ENCODE results near the gene ADTRP.
A peak's percentile ranks its signal among the peaks of the same experiment; 100 is the strongest.

The ADTRP gene

DNA sequence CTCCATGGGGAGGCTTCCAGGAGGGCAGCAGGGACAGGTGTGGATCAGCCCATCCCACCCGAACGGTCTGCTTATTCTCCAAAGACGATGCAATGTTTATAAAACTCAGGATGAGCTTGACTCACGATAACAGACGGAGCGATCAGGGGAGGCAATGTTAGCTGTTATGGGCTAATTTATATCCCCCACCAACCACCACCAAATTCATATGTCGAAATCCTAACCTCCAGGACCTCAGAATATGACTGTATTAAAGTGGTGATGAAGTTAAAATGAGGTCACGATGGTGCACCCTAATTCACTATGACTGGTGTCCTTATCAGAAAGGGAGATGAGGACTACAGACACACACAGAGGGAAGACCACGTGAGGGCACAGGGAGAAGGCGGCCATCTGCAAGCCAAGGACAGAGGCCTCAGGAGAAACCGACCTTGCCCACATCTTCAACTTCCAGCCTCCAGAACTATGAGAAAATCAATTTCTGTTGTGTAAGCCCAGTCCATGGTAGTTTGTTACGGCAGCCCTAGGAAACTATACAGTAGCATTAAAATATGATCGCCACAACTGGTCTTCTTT lies 7.0 kb downstream of the ADTRP start:
- no peak overlapping the region for H3K27ac Mint-ChIP-seq
- H3K4me1 Mint-ChIP-seq, result peaks cover 45% of the 10 kb centered on the region
- no peak overlapping the region for H3K4me3 Mint-ChIP-seq
- no peak for DNase-seq
- H3K27me3 Mint-ChIP-seq, result no peaks in the 10 kb centered on the region
- no peak for ATAC-seq
- H3K9me3 Mint-ChIP-seq, result peaks cover 4 to 10% of the 10 kb centered on the region in 2 donors

- no peak overlapping the region for H3K4me3 Mint-ChIP-seq
- peaks cover 4 to 10% of the 10 kb centered on the region in 2 donors for H3K9me3 Mint-ChIP-seq
Measured at GRCh38 chr6:11770546-11771466, 7.8 kb downstream of the ADTRP start.

GRCh38 chr6:11769811-11770545 lies 8.6 kb downstream of the ADTRP start:
- Mint-ChIP-seq H3K9me3 (peaks cover 4 to 10% of the 10 kb centered on the region in 2 donors), H3K27me3 (no peaks in the 10 kb centered on the region), H3K4me1 (peaks cover 55% of the 10 kb centered on the region), H3K4me3 (no peak overlapping the region), H3K27ac (no peak overlapping the region)
- ATAC-seq (no peak), DNase-seq (no peak)

More at GRCh38 chr6:11770546-11771466, 7.8 kb downstream of the ADTRP start:
- ATAC-seq (no peak), DNase-seq (no peak)
- no peak overlapping the region for H3K27ac Mint-ChIP-seq
- H3K4me1 Mint-ChIP-seq, result peaks cover 51% of the 10 kb centered on the region
- H3K27me3 Mint-ChIP-seq, result no peaks in the 10 kb centered on the region

DNA sequence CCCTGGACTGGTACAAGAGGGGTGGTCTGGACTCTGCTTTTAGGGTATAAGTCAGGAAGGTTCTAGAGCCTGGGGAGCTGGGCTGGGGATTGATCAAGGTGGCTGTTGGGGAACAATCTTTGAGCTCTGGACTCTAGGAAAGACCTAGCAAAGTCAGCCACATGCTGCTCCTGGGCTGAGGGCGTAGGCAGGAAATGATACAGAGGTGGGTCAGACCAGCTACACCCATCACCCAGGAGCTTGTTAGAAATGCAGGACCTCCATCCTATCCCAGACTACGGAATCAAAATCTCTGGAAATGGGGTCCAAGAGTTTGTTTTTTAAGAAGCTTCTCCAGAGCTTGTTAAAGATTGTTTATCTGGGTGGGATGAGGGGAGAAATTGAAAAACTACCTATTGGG lies 9.4 kb downstream of the ADTRP start:
- ATAC-seq (no peak), DNase-seq (no peak)
- no peak overlapping the region for H3K4me3 Mint-ChIP-seq
- peaks cover 62% of the 10 kb centered on the region for H3K4me1 Mint-ChIP-seq
- H3K9me3 Mint-ChIP-seq, result peaks cover 4 to 10% of the 10 kb centered on the region in 2 donors
- H3K27ac Mint-ChIP-seq, result no peak overlapping the region
- no peaks in the 10 kb centered on the region for H3K27me3 Mint-ChIP-seq

- DNase-seq (no peak), ATAC-seq (no peak)
- no peak overlapping the region for H3K4me3 Mint-ChIP-seq
- H3K4me1 Mint-ChIP-seq, result peaks cover 72% of the 10 kb centered on the region
- H3K9me3 Mint-ChIP-seq, result peaks cover 4 to 10% of the 10 kb centered on the region in 2 donors
- no peak overlapping the region for H3K27ac Mint-ChIP-seq
- no peaks in the 10 kb centered on the region for H3K27me3 Mint-ChIP-seq
Measured at GRCh38 chr6:11767978-11768756, 10.4 kb downstream of the ADTRP start.

GRCh38 chr6:11767458-11767857 lies 11.1 kb downstream of the ADTRP start:
- no peak for DNase-seq
- H3K9me3 Mint-ChIP-seq, result peaks cover 4 to 10% of the 10 kb centered on the region in 2 donors
- H3K27ac Mint-ChIP-seq, result no peak overlapping the region
- H3K4me3 Mint-ChIP-seq, result no peak overlapping the region
- peaks cover 72% of the 10 kb centered on the region for H3K4me1 Mint-ChIP-seq
- no peak for ATAC-seq
- H3K27me3 Mint-ChIP-seq, result no peaks in the 10 kb centered on the region

- Mint-ChIP-seq H3K4me3 (no peak overlapping the region), H3K27me3 (no peaks in the 10 kb centered on the region), H3K4me1 (peaks cover 72% of the 10 kb centered on the region), H3K9me3 (peaks cover 4 to 10% of the 10 kb centered on the region in 2 donors), H3K27ac (no peak overlapping the region)
- DNase-seq (no peak), ATAC-seq (no peak)
Measured at GRCh38 chr6:11766589-11767450, 11.8 kb downstream of the ADTRP start.

DNA sequence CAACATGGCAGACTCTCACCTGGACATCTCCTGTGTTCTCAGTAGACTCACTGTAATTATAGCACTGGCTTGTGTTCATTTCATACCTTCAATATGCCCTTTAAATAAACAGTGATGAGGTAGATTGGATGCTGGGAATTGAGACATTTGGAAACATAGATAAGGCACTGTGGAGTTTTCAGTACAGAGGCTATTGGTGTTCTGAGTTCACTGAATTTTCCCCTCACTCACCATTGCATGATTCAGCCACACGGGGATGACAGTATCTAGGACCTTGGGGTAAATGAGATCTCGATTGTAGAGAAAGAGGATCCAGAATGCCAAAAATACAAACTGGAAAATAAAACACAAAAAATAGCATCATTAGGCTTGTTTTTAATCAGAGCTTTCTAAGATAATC lies 12.6 kb downstream of the ADTRP start:
- Mint-ChIP-seq H3K4me3 (no peak overlapping the region), H3K27ac (no peak overlapping the region), H3K27me3 (no peaks in the 10 kb centered on the region), H3K4me1 (peaks cover 75% of the 10 kb centered on the region), H3K9me3 (peaks cover 4 to 10% of the 10 kb centered on the region in 2 donors)
- DNase-seq (no peak), ATAC-seq (no peak)

DNA sequence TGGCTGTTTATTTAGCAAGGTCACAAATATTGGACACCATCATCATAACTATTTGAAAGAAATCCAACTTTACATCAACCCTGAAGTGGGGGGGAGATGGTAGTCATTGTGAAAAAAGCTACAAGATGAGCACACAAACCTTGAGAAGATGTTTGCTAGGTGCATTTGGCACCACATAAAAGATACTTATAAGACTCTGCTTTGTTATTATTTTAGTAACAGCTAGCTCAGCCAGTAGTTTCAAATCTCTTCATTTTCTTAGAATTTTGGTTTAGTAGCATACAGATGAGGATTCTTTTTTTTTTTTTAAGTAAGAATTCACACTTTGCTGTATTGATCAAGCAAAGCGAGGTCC lies 14.4 kb downstream of the ADTRP start:
- no peak overlapping the region for H3K27ac Mint-ChIP-seq
- H3K27me3 Mint-ChIP-seq, result no peaks in the 10 kb centered on the region
- H3K4me3 Mint-ChIP-seq, result no peak overlapping the region
- H3K9me3 Mint-ChIP-seq, result peaks cover 4 to 10% of the 10 kb centered on the region in 2 donors
- no peak for DNase-seq
- no peak for ATAC-seq
- H3K4me1 Mint-ChIP-seq, result peaks cover 66% of the 10 kb centered on the region

DNA sequence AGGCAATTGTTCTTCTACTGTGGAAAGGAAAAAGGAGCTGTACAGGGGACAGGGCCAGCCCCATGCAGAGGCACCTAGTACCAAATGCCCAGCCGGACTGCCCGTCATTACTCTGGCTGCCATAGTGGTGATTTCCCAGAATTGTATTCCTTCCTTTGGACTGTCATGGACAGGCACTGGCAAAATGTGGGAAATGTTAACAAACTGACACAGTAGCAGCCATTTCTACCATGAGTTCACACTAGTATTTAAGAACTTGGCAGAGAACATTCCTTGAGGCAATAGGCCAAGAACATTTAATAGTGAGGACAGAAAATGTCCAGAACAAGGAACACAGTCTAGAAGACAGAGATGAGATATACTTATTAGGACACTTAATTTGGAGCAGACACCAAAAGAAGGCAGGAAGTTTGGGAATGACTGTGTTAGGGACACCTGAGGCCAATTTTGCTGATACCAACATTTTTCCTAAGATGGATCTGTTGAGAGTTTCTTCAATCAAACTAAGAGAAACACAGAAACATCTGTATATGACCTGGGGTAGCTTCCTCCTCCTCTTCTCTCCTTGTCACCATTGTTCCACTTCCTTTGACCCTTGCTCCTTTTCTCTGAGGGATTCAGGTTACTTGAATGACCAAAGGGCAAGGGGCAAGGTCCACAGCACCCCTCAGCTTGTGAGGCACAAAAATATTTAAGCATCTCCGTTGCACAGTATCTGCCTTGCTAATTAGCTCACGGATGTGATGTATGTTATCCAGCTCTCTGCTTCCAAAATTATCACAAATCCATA lies 14.9 kb downstream of the ADTRP start:
- Mint-ChIP-seq H3K4me1 (peaks cover 66% of the 10 kb centered on the region), H3K27ac (peak overlapping the region in 1 of 2 donors; percentile 28), H3K27me3 (no peaks in the 10 kb centered on the region), H3K9me3 (peaks cover 4 to 6% of the 10 kb centered on the region in 2 donors), H3K4me3 (no peak overlapping the region)
- ATAC-seq, result no peak
- DNase-seq, result no peak

DNA sequence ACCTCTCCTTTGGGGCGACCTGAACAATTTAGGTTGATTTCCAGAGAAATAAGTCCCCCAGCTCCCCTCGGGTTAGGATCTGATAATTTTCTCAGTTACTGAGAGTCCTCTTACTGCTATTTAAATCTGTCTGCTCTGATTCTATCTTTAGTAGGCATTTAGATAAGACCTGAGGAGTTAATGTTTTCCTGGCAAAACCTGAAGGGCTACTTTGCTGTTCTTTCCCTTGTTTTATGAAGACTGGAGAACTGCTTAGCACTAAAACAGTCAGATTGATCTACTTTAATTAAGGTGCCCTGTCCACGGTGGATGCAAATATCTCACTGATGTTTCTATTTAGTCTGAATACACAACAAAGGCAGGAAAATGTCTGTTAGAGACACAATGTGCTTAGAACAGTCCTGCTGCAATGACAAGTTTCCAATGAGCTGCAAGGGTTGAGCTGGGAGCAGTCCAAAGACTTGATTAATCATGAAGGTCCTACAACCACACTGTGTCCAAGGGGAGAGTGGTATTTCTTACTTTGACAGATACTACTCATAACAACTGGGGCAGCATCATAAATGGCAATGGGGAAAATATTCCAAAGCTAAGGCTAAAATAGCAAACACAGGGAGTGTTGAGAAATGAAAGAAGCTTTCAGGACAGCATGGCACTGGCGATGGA lies 15.7 kb downstream of the ADTRP start:
- Mint-ChIP-seq H3K4me3 (no peak overlapping the region), H3K27ac (no peak overlapping the region), H3K4me1 (peaks cover 59% of the 10 kb centered on the region), H3K9me3 (peaks cover 3% of the 10 kb centered on the region in 2 donors), H3K27me3 (no peaks in the 10 kb centered on the region)
- ATAC-seq (no peak), DNase-seq (no peak)

DNA sequence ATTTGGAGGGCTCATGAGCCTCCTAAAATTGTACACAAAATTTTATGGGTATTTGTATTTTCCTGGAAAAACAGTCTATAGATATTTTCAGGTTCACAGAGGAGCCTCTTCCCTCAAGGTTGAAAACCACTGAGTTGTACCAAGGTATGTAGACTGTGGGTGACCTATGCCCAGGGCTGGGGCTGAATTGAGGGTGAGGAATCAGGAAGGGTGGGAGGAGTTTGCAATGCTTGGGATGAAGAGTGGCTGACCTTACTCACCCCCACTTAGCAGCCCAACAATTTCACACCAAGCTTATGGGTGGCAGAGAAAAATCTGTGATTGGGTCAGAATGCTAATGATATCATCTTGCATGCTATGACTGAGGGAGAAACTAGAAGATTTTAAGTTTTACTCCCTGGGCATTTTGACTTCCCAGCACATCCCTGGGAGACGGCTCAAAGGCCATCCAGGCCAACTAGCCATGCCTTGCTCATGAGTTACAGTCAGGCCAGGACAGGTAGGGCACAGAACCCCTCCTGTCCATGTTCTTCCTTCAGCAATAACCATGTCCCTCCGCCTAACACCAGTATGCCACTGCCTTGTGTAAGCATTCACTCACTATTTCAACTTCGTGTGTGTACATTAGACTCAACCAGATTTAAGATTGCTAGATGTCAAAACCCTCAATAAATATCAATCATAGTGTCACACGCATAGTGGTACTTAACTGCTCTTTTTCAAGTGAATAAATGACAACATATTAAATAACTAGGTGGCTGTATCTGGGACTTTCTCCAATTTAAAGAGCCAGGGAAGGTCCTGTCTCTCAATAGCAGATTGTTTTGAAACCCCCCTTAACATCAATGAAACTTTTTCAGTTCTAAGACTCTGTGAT lies 16.6 kb downstream of the ADTRP start:
- Mint-ChIP-seq H3K27ac (no peak overlapping the region), H3K9me3 (peaks cover 10 to 11% of the 10 kb centered on the region in 2 donors), H3K27me3 (no peaks in the 10 kb centered on the region), H3K4me3 (no peak overlapping the region), H3K4me1 (peaks cover 58% of the 10 kb centered on the region)
- no peak for DNase-seq
- no peak for ATAC-seq

DNA sequence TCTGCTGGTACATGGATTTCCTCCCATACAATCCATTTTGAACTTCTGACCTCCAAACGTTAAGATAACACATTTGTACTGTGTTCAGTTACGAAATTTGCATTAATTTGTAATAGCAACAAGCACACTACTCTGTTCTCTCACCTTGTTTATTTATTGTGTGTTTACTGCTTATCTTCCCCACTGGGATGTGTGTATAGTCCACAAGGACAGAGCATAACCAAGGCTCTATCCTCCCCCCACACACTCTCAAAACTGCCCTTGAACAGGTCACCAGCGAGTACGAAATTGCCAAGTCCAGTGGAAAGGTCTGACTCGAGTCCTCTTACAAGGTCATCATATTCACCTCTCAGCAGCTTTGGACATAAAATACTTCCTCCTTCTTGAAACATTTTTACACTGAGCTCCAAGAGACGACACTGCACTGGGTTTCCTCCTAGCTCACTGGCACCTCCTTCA lies 18.6 kb downstream of the ADTRP start:
- DNase-seq, result no peak
- H3K9me3 Mint-ChIP-seq, result peaks cover 10 to 11% of the 10 kb centered on the region in 2 donors
- no peak overlapping the region for H3K4me3 Mint-ChIP-seq
- no peak for ATAC-seq
- no peaks in the 10 kb centered on the region for H3K27me3 Mint-ChIP-seq
- H3K27ac Mint-ChIP-seq, result no peak overlapping the region
- H3K4me1 Mint-ChIP-seq, result peaks cover 56% of the 10 kb centered on the region

All from stimulated activated naive CD8-positive, alpha-beta T cell treated with anti-CD3 and anti-CD28 coated beads, Interleukin-15, amount 100 ng/mL, for 72 hours (primary cell).